Fibroblast of villous mesenchyme (primary cell): ENCODE measurements around the gene RYK. TPM values are rescaled to one million over a fixed set of nuclear protein-coding genes. Genes with fewer than 3 reads are reported as not detected.
A peak's percentile ranks its signal among the peaks of the same experiment; 100 is the strongest.
"Not testable (repeated sequence)": the region's sequence is repeated elsewhere in the genome, so short reads cannot be mapped to it uniquely, and the experiment has no call there.

Experiments used
- DNase-seq: peaks from one replicate; pipeline ENCODE4 v3.0.0-alpha.2; 2010; ENCODE audit warnings: low read depth
- H3K4me3 ChIP-seq: 2 replicates; pipeline ENCODE4 v1.5.1; 2011; ENCODE audit warnings: low read depth, mild to moderate bottlenecking, low read length
- total RNA-seq: library from RNA; depleted of rRNA; stranded (reverse); fragments of >200 nt; gene quantifications from 2 replicates; pipeline ENCODE4 v1.2.3, GENCODE V29; 2012
- TF ChIP-seq, protein P1 (sequence below): IDR thresholded peaks from 2 replicates; pipeline ENCODE4 v1.5.1; 2012; ENCODE audit warnings: low read depth, mild to moderate bottlenecking, low read length; ENCODE audit not compliant: insufficient read depth

RYK gene
- total RNA-seq, 1 donor: 161 TPM

GRCh38 chr3:134235577-134236076 is 15.0 kb downstream of the RYK start:
- TF ChIP-seq, protein P1, sequence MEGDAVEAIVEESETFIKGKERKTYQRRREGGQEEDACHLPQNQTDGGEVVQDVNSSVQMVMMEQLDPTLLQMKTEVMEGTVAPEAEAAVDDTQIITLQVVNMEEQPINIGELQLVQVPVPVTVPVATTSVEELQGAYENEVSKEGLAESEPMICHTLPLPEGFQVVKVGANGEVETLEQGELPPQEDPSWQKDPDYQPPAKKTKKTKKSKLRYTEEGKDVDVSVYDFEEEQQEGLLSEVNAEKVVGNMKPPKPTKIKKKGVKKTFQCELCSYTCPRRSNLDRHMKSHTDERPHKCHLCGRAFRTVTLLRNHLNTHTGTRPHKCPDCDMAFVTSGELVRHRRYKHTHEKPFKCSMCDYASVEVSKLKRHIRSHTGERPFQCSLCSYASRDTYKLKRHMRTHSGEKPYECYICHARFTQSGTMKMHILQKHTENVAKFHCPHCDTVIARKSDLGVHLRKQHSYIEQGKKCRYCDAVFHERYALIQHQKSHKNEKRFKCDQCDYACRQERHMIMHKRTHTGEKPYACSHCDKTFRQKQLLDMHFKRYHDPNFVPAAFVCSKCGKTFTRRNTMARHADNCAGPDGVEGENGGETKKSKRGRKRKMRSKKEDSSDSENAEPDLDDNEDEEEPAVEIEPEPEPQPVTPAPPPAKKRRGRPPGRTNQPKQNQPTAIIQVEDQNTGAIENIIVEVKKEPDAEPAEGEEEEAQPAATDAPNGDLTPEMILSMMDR: no peak
- no peak for DNase-seq
- no peak overlapping the region for H3K4me3 ChIP-seq

GRCh38 chr3:134232951-134233350 is 17.7 kb downstream of the RYK start:
- H3K4me3 ChIP-seq: no peak overlapping the region
- no peak for DNase-seq
- TF ChIP-seq, protein P1: no peak

GRCh38 chr3:134232151-134232550 is 18.5 kb downstream of the RYK start:
- TF ChIP-seq, protein P1: no peak
- no peak overlapping the region for H3K4me3 ChIP-seq
- peak; percentile 75 for DNase-seq

DNA sequence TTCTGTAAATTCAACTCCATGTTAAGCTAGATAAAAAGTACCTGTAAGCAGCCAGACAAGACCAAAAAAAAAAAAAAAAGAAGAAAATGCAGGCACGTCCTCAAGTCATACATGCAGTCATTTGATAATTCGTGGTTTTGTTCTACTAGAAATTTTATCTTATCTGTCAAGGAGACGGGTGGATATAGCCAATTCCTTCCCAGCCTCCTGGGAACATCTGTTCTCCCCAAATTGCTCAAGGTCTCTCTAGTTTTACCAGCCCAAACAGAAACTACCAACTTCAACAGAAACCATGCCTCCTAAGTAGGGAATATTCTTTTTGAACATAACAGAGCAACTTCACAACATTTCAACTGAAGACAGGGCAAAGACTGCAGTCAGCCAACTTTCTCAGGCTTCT is 19.5 kb downstream of the RYK start:
- TF ChIP-seq, protein P1: no peak
- peak; percentile 78 for DNase-seq
- H3K4me3 ChIP-seq: no peak overlapping the region

- DNase-seq: no peak
- TF ChIP-seq, protein P1: no peak
- H3K4me3 ChIP-seq: no peak overlapping the region
Observed at GRCh38 chr3:134229038-134229437, 21.6 kb downstream of the RYK start.

- no peak for DNase-seq
- TF ChIP-seq, protein P1: no peak
- H3K4me3 ChIP-seq: no peak overlapping the region
Observed at GRCh38 chr3:134228479-134228878, 22.2 kb downstream of the RYK start.

DNA sequence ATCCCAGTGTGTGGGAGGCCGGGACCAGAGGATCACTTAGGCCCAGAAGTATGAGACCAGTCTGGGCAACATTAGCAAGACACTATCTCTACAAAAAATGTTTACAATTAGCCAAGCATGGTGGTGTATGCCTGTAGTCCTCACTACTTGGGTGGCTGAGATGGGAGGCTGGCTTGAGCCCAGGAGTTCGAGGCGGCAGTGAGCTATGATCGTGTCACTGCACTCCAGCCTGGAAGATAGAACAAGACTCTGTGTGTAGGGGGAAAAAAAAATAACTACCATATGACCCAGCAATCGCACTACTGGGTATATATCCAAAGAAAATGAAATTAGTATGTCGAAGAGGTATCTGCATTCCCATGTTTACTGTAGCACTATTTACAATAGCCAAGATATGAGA is 22.6 kb downstream of the RYK start:
- no peak for DNase-seq
- TF ChIP-seq, protein P1: no peak
- H3K4me3 ChIP-seq: no peak overlapping the region

- not testable (repeated sequence) for DNase-seq, H3K4me3 ChIP-seq
Observed at GRCh38 chr3:134224796-134225156, 25.9 kb downstream of the RYK start.
